HepG2 (cell line): Measurements from ENCODE around the gene HNRNPUL1.

Source experiments
- ATF3 ChIP-seq: sonication (generic); formaldehyde crosslinking; IDR thresholded peaks from 2 replicates; pipeline ENCODE4 v1.4.0; 2020; ENCODE audit warnings: missing genetic modification reagents
- FOXA1 ChIP-seq, 2 experiments: fragments of 450-650 bp in 1 of 2; sonication (generic) in 1 of 2; formaldehyde crosslinking in 1 of 2; IDR thresholded peaks; 2 replicates each; pipeline versions ENCODE4 v1.4.0 to v1.6.1; 2016 to 2020; ENCODE audit warnings: missing genetic modification reagents in 1 of 2
- FOXO4 ChIP-seq: sonication (generic); formaldehyde crosslinking; conservative IDR thresholded peaks from 2 replicates; pipeline ENCODE4 v1.8.1; 2023; ENCODE audit warnings: missing genetic modification reagents
- GMEB1 ChIP-seq: sonication (generic); formaldehyde crosslinking; IDR thresholded peaks from 2 replicates; pipeline ENCODE4 v1.5.1; 2020; ENCODE audit warnings: missing genetic modification reagents, mild to moderate bottlenecking, borderline replicate concordance
- MYC ChIP-seq: sonication (generic); formaldehyde crosslinking; IDR thresholded peaks from 2 replicates; pipeline ENCODE4 v1.9.0; 2021; ENCODE audit warnings: missing genetic modification reagents, borderline replicate concordance
- PAXIP1 ChIP-seq: sonication (generic); formaldehyde crosslinking; conservative IDR thresholded peaks from 2 replicates; pipeline ENCODE4 v1.4.0; 2020; ENCODE audit warnings: mild to moderate bottlenecking, missing genetic modification reagents, moderate library complexity
- POLR2A ChIP-seq, 2 experiments: IDR thresholded peaks; 2 replicates each; pipeline ENCODE4 v1.6.1; 2011; ENCODE audit warnings: low read depth in 2 of 2, low read length in 2 of 2, mild to moderate bottlenecking in 1 of 2, moderate library complexity in 1 of 2; ENCODE audit not compliant: insufficient read depth in 1 of 2
- SIN3A ChIP-seq: IDR thresholded peaks from 2 replicates; pipeline ENCODE4 v1.6.1; 2011; ENCODE audit warnings: low read depth, mild to moderate bottlenecking, control low read depth, low read length, borderline replicate concordance
- TARDBP ChIP-seq: sonication (generic); formaldehyde crosslinking; IDR thresholded peaks from 2 replicates; pipeline ENCODE4 v1.8.0; 2022; ENCODE audit warnings: mild to moderate bottlenecking, missing genetic modification reagents
- ZFP37 ChIP-seq: sonication (generic); formaldehyde crosslinking; IDR thresholded peaks from 2 replicates; pipeline ENCODE4 v1.4.0; 2020; ENCODE audit warnings: missing genetic modification reagents, borderline replicate concordance
- TF ChIP-seq, protein P1 (sequence below): sonication (generic); formaldehyde crosslinking; IDR thresholded peaks from 2 replicates; pipeline ENCODE4 v1.5.0; 2020; ENCODE audit warnings: missing genetic modification reagents
- TF ChIP-seq, protein P2 (sequence below): sonication (generic); formaldehyde crosslinking; IDR thresholded peaks from 2 replicates; pipeline ENCODE4 v1.8.1; 2022; ENCODE audit warnings: mild to moderate bottlenecking, missing genetic modification reagents
- TF ChIP-seq, protein P3 (sequence below): sonication (generic); formaldehyde crosslinking; IDR thresholded peaks from 2 replicates; pipeline ENCODE4 v1.5.1; 2020; ENCODE audit warnings: mild to moderate bottlenecking, missing genetic modification reagents, moderate library complexity

DNA sequence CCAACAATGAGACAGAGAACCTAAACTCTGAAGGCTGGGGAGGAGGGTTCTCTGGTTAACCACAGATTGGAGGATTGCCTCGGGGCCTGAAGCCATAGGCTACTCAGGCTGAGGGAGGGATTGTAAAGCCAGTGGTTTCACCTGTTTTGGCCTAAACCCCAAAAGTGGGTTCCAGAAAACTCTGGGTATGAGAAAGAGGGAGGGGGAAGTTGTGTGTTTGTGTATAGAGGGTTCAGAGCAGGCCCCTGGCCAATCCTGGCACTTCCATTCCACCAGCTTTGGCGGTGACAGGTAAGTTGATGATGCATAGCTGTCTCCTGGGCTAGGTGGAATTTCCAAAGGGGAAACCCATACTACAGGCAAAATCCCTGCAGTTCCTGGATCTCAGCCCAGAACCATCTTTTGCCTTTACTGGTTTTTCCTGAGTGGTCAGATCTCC lies 32.3 kb downstream of the HNRNPUL1 start:
- TF ChIP-seq, protein P1, sequence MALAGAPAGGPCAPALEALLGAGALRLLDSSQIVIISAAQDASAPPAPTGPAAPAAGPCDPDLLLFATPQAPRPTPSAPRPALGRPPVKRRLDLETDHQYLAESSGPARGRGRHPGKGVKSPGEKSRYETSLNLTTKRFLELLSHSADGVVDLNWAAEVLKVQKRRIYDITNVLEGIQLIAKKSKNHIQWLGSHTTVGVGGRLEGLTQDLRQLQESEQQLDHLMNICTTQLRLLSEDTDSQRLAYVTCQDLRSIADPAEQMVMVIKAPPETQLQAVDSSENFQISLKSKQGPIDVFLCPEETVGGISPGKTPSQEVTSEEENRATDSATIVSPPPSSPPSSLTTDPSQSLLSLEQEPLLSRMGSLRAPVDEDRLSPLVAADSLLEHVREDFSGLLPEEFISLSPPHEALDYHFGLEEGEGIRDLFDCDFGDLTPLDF (CRISPR knock-in tag) = no peak
- no peak for TF ChIP-seq POLR2A (IDR thresholded peaks at IDR 0.05; ENCODE audit: insufficient read depth in 1 of 2, low read depth in 2 of 2, low read length in 2 of 2)
- no peak for TF ChIP-seq SIN3A
- TF ChIP-seq, protein P2, sequence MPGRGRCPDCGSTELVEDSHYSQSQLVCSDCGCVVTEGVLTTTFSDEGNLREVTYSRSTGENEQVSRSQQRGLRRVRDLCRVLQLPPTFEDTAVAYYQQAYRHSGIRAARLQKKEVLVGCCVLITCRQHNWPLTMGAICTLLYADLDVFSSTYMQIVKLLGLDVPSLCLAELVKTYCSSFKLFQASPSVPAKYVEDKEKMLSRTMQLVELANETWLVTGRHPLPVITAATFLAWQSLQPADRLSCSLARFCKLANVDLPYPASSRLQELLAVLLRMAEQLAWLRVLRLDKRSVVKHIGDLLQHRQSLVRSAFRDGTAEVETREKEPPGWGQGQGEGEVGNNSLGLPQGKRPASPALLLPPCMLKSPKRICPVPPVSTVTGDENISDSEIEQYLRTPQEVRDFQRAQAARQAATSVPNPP (CRISPR knock-in tag) = no peak
- TF ChIP-seq MYC (CRISPR knock-in tag) = no peak
- no peak for TF ChIP-seq TARDBP (CRISPR knock-in tag)
- no peak for TF ChIP-seq FOXO4 (CRISPR knock-in tag)
- TF ChIP-seq, protein P3, sequence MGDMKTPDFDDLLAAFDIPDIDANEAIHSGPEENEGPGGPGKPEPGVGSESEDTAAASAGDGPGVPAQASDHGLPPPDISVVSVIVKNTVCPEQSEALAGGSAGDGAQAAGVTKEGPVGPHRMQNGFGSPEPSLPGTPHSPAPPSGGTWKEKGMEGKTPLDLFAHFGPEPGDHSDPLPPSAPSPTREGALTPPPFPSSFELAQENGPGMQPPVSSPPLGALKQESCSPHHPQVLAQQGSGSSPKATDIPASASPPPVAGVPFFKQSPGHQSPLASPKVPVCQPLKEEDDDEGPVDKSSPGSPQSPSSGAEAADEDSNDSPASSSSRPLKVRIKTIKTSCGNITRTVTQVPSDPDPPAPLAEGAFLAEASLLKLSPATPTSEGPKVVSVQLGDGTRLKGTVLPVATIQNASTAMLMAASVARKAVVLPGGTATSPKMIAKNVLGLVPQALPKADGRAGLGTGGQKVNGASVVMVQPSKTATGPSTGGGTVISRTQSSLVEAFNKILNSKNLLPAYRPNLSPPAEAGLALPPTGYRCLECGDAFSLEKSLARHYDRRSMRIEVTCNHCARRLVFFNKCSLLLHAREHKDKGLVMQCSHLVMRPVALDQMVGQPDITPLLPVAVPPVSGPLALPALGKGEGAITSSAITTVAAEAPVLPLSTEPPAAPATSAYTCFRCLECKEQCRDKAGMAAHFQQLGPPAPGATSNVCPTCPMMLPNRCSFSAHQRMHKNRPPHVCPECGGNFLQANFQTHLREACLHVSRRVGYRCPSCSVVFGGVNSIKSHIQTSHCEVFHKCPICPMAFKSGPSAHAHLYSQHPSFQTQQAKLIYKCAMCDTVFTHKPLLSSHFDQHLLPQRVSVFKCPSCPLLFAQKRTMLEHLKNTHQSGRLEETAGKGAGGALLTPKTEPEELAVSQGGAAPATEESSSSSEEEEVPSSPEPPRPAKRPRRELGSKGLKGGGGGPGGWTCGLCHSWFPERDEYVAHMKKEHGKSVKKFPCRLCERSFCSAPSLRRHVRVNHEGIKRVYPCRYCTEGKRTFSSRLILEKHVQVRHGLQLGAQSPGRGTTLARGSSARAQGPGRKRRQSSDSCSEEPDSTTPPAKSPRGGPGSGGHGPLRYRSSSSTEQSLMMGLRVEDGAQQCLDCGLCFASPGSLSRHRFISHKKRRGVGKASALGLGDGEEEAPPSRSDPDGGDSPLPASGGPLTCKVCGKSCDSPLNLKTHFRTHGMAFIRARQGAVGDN (CRISPR knock-in tag) = no peak
- no peak for TF ChIP-seq ZFP37
- TF ChIP-seq FOXA1 (IDR thresholded peaks at IDR 0.05) = no peak
- no peak for TF ChIP-seq FOXA1 (CRISPR knock-in tag; IDR thresholded peaks at IDR 0.05)
- TF ChIP-seq GMEB1 (CRISPR knock-in tag) = no peak
- no peak for TF ChIP-seq PAXIP1 (CRISPR knock-in tag)
- TF ChIP-seq ATF3 (CRISPR knock-in tag) = no peak
